DOHH2 (cell line): Measurements from ENCODE around the gene CORO6.

Experiments
- CTCF ChIP-seq: fragments of 200-600 bp; sonication (generic); IDR thresholded peaks from one replicate; pipeline ENCODE4 v1.5.1; 2014; ENCODE audit warnings: antibody characterized with exemption, mild to moderate bottlenecking, low read depth, low read length; ENCODE audit not compliant: poor library complexity, severe bottlenecking
- EZH2phosphoT487 ChIP-seq: fragments of 200-600 bp; sonication (generic); IDR thresholded peaks from 2 replicates; pipeline ENCODE4 v1.6.1; 2017; ENCODE audit warnings: borderline replicate concordance, mild to moderate bottlenecking, antibody characterized with exemption, low read length, moderate library complexity, mixed read lengths

- peak; percentile 5 for TF ChIP-seq CTCF
- no peak for TF ChIP-seq EZH2phosphoT487
Measured at GRCh38 chr17:29618272-29619065, 4.2 kb downstream of the CORO6 start.
